ENCODE measurements around the gene EPHB2. TPM values are rescaled to one million over a fixed set of nuclear protein-coding genes. Genes with fewer than 3 reads are reported as not detected.

EPHB2 gene
- total RNA-seq, 2 donors from 2014 or later: 0.04 TPM; not detected in 1

DNA sequence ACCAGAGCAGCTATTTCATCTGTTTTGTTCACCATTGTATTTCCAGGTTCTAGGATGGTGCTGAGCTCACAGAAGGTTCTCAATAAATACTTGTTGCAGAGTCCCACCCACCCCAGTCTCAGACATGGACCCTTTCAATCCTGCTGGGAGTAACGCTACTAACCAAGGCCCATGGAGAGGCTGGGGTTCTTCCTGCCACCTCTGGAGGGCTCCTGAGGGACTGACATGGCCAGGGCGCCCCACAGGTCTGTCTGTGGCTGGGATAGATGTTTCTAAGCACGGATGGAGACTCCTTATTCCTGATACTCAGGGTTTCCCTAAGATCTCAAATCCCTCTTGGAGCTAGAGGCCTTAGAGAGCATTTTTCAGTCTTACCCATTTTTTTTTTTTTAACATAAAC, 87.4 kb downstream of the EPHB2 start:
- Mint-ChIP-seq H3K27me3 (peaks cover 9% of the 10 kb centered on the region), H3K4me1 (no peaks in the 10 kb centered on the region), H3K36me3 (ENCODE audit: low read depth) (no peaks in the 10 kb centered on the region), H3K4me3 (no peak overlapping the region), H3K9me3 (no peaks in the 10 kb centered on the region), H3K27ac (no peak overlapping the region)
- no peak for ATAC-seq (replicated peaks)

DNA sequence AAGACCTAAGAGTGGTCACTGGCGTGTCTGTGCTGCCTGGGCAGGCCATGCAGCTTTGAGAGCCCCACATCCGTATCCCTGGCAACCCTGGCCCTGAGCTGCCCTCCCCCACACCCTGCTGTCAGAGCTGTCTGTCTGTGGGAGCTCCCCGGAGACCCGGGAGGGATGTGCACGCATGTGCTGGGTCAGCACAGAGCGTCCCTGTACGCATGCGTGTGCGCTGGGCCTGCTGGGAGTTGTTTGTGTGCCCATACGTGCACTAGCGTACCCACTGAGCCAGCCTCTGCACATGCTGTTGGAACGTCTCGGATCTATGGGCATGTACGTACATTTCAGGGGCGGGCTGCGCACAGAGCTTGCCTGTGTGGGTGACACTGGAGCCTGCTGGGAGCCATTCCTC, 89.3 kb downstream of the EPHB2 start:
- no peak overlapping the region for H3K27ac Mint-ChIP-seq
- ATAC-seq (replicated peaks): no peak
- H3K27me3 Mint-ChIP-seq: peaks cover 9% of the 10 kb centered on the region
- no peak overlapping the region for H3K4me3 Mint-ChIP-seq
- H3K4me1 Mint-ChIP-seq: no peaks in the 10 kb centered on the region
- no peaks in the 10 kb centered on the region for H3K36me3 Mint-ChIP-seq (ENCODE audit: low read depth)
- no peaks in the 10 kb centered on the region for H3K9me3 Mint-ChIP-seq

- H3K36me3 Mint-ChIP-seq (ENCODE audit: low read depth): no peaks in the 10 kb centered on the region
- ATAC-seq (replicated peaks): no peak
- no peaks in the 10 kb centered on the region for H3K9me3 Mint-ChIP-seq
Observed at GRCh38 chr1:22800629-22801028, 90.0 kb downstream of the EPHB2 start.

GRCh38 chr1:22801347-22801746, 90.7 kb downstream of the EPHB2 start:
- no peak for ATAC-seq (replicated peaks)
- Mint-ChIP-seq H3K27ac (no peak overlapping the region), H3K4me1 (no peaks in the 10 kb centered on the region), H3K36me3 (ENCODE audit: low read depth) (no peaks in the 10 kb centered on the region), H3K9me3 (no peaks in the 10 kb centered on the region), H3K27me3 (peaks cover 15% of the 10 kb centered on the region), H3K4me3 (no peak overlapping the region)

More at GRCh38 chr1:22800629-22801028, 90.0 kb downstream of the EPHB2 start:
- Mint-ChIP-seq H3K4me3 (no peak overlapping the region), H3K4me1 (no peaks in the 10 kb centered on the region), H3K27me3 (peaks cover 12% of the 10 kb centered on the region), H3K27ac (no peak overlapping the region)

DNA sequence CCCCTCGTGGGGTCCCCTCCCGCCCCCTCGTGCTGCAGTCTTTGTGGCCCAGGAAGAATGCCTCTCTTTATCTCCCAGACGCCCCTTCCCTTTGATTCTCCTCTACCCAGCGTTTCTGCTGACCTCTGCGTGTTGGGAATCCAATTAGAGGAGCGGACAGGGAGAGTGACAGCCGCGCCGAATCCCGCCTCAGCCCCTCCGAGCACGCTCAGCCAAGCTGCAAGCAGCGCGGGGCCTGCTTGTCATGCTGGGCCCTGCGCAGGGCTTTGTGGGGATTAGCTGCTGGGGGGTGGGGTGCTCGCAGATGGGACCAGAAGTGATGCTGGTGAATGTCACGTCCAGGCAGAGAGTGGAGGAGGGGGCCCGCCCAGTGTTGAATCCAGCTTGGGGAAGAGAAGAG, 91.1 kb downstream of the EPHB2 start:
- no peaks in the 10 kb centered on the region for H3K4me1 Mint-ChIP-seq
- ATAC-seq (replicated peaks): no peak
- no peak overlapping the region for H3K27ac Mint-ChIP-seq
- no peaks in the 10 kb centered on the region for H3K36me3 Mint-ChIP-seq (ENCODE audit: low read depth)
- H3K9me3 Mint-ChIP-seq: no peaks in the 10 kb centered on the region
- no peak overlapping the region for H3K4me3 Mint-ChIP-seq
- peaks cover 16% of the 10 kb centered on the region for H3K27me3 Mint-ChIP-seq

DNA sequence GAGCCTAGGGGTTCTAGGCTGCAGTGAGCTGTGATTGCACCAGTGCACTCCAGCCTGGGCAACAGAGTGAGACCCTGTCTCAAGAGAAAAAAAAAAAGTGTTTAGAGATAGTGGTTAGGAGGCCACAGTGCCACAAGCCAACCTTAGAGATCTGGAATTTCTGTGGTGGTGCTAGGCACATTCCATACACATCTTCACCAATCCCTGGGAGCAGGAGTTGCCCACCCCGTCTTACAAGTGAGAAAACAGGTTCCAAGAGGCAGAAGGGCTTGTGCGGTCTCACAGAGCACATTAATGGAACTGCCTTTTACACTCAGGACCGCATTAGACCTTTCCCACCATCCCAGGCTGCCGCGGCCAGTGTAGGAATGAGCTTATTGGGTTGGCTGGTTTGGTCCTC, 93.2 kb downstream of the EPHB2 start:
- H3K36me3 Mint-ChIP-seq (ENCODE audit: low read depth): no peaks in the 10 kb centered on the region
- no peaks in the 10 kb centered on the region for H3K4me1 Mint-ChIP-seq
- H3K27ac Mint-ChIP-seq: no peak overlapping the region
- ATAC-seq (replicated peaks): no peak
- H3K4me3 Mint-ChIP-seq: no peak overlapping the region
- H3K9me3 Mint-ChIP-seq: no peaks in the 10 kb centered on the region
- peaks cover 11% of the 10 kb centered on the region for H3K27me3 Mint-ChIP-seq

DNA sequence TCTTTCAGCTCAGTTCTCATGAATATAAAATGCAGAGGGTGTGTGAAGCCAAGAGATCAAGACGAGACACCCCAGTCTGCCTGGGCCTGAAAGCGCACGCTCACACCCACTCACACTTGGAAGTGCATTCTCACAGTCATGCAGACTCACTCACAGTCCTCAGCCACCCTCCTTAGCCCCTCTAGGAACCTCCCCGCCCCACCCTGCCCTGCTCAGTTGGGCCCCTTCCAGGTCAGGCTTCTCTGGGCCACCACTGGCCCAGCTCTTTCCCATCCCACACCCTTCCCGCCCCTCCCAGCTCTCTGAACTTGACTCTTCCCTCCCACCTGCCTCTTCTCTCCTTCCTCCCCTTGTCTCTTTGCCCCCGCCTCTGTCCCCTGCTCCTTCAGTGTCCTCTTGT, 93.8 kb downstream of the EPHB2 start:
- Mint-ChIP-seq H3K36me3 (ENCODE audit: low read depth) (no peaks in the 10 kb centered on the region), H3K27ac (no peak overlapping the region), H3K27me3 (peaks cover 8% of the 10 kb centered on the region), H3K4me1 (no peaks in the 10 kb centered on the region), H3K9me3 (no peaks in the 10 kb centered on the region), H3K4me3 (no peak overlapping the region)
- ATAC-seq (replicated peaks): no peak

- ATAC-seq (replicated peaks): no peak
- Mint-ChIP-seq H3K27ac (no peak overlapping the region), H3K4me3 (no peak overlapping the region), H3K27me3 (peaks cover 7% of the 10 kb centered on the region), H3K36me3 (ENCODE audit: low read depth) (no peaks in the 10 kb centered on the region), H3K9me3 (no peaks in the 10 kb centered on the region), H3K4me1 (no peaks in the 10 kb centered on the region)
Observed at GRCh38 chr1:22804969-22805671, 94.5 kb downstream of the EPHB2 start.

- no peaks in the 10 kb centered on the region for H3K9me3 Mint-ChIP-seq
- no peak overlapping the region for H3K27ac Mint-ChIP-seq
- H3K36me3 Mint-ChIP-seq (ENCODE audit: low read depth): no peaks in the 10 kb centered on the region
- no peak for ATAC-seq (replicated peaks)
- H3K27me3 Mint-ChIP-seq: peaks cover 7% of the 10 kb centered on the region
- no peak overlapping the region for H3K4me3 Mint-ChIP-seq
- no peaks in the 10 kb centered on the region for H3K4me1 Mint-ChIP-seq
Observed at GRCh38 chr1:22805672-22806038, 95.0 kb downstream of the EPHB2 start.

GRCh38 chr1:22806584-22806983, 95.9 kb downstream of the EPHB2 start:
- Mint-ChIP-seq H3K27me3 (peaks cover 7% of the 10 kb centered on the region), H3K4me3 (no peak overlapping the region), H3K4me1 (no peaks in the 10 kb centered on the region), H3K36me3 (ENCODE audit: low read depth) (no peaks in the 10 kb centered on the region), H3K27ac (no peak overlapping the region), H3K9me3 (no peaks in the 10 kb centered on the region)
- ATAC-seq (replicated peaks): no peak

- no peak for ATAC-seq (replicated peaks)
- Mint-ChIP-seq H3K4me3 (no peak overlapping the region), H3K36me3 (ENCODE audit: low read depth) (no peaks in the 10 kb centered on the region), H3K27me3 (peaks cover 7% of the 10 kb centered on the region), H3K4me1 (no peaks in the 10 kb centered on the region), H3K9me3 (no peaks in the 10 kb centered on the region), H3K27ac (no peak overlapping the region)
Observed at GRCh38 chr1:22807340-22807739, 96.7 kb downstream of the EPHB2 start.

- Mint-ChIP-seq H3K27ac (no peak overlapping the region), H3K4me1 (no peaks in the 10 kb centered on the region), H3K36me3 (ENCODE audit: low read depth) (no peaks in the 10 kb centered on the region), H3K27me3 (peaks cover 10% of the 10 kb centered on the region), H3K4me3 (no peak overlapping the region), H3K9me3 (no peaks in the 10 kb centered on the region)
- ATAC-seq (replicated peaks): no peak
Observed at GRCh38 chr1:22808186-22808675, 97.6 kb downstream of the EPHB2 start.

DNA sequence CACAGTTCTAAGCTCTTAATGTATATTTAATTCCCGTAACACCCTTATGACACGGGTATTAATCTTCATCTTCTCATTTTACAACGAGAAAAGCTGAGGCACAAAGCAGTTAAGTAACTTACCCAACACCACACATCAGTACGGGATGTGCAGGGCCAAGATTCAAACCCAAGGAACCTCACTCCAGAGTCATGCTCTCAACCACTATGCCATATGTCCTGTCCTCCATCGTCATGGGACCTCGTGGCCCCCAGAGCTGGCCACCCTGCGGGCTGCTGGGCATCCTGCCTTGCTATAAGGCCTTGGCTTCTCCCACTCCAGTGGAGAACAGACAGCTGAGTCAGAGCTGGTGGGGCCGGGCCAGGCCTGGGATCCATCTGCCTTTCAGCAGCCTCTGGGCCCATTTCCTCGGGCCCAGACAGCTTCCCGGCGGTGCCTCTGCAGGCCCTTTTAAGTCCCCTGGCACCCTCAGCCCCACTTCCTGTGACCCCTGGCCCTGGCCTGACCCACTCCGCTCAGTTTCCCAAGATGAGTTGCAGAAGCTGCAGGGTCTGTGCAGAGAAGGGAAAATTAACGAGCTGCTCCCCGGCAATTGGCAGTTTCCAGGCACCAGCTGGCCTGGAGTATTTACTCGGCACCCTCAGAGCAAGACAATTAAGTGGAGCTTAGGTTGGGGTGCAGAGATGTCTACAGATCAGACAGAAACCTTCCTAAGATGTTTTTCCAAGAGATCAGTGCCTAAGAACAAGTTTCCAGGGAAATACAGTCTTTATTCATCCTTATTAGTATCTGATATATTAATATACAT, 98.2 kb downstream of the EPHB2 start:
- no peak overlapping the region for H3K4me3 Mint-ChIP-seq
- H3K4me1 Mint-ChIP-seq: no peaks in the 10 kb centered on the region
- H3K9me3 Mint-ChIP-seq: no peaks in the 10 kb centered on the region
- no peak for ATAC-seq (replicated peaks)
- H3K36me3 Mint-ChIP-seq (ENCODE audit: low read depth): no peaks in the 10 kb centered on the region
- H3K27me3 Mint-ChIP-seq: peaks cover 10% of the 10 kb centered on the region
- no peak overlapping the region for H3K27ac Mint-ChIP-seq

GRCh38 chr1:22809783-22810182, 99.1 kb downstream of the EPHB2 start:
- no peaks in the 10 kb centered on the region for H3K4me1 Mint-ChIP-seq
- H3K27ac Mint-ChIP-seq: no peak overlapping the region
- no peaks in the 10 kb centered on the region for H3K36me3 Mint-ChIP-seq (ENCODE audit: low read depth)
- no peaks in the 10 kb centered on the region for H3K9me3 Mint-ChIP-seq
- ATAC-seq (replicated peaks): no peak
- H3K4me3 Mint-ChIP-seq: no peak overlapping the region
- peaks cover 10% of the 10 kb centered on the region for H3K27me3 Mint-ChIP-seq

GRCh38 chr1:22810378-22810777, 99.7 kb downstream of the EPHB2 start:
- Mint-ChIP-seq H3K4me3 (no peak overlapping the region), H3K27me3 (peaks cover 9% of the 10 kb centered on the region), H3K36me3 (ENCODE audit: low read depth) (no peaks in the 10 kb centered on the region), H3K4me1 (no peaks in the 10 kb centered on the region), H3K9me3 (no peaks in the 10 kb centered on the region), H3K27ac (no peak overlapping the region)
- ATAC-seq (replicated peaks): no peak

All from activated T-helper 17 cell treated with anti-CD3 and anti-CD28 coated beads, Interleukin-2, amount 50 U/mL, for 72 hours (primary cell).